Measurements from ENCODE around the gene DSC1.
"Not testable (repeated sequence)": the region's sequence is repeated elsewhere in the genome, so short reads cannot be mapped to it uniquely, and the experiment has no call there.

DSC1 gene

DNA sequence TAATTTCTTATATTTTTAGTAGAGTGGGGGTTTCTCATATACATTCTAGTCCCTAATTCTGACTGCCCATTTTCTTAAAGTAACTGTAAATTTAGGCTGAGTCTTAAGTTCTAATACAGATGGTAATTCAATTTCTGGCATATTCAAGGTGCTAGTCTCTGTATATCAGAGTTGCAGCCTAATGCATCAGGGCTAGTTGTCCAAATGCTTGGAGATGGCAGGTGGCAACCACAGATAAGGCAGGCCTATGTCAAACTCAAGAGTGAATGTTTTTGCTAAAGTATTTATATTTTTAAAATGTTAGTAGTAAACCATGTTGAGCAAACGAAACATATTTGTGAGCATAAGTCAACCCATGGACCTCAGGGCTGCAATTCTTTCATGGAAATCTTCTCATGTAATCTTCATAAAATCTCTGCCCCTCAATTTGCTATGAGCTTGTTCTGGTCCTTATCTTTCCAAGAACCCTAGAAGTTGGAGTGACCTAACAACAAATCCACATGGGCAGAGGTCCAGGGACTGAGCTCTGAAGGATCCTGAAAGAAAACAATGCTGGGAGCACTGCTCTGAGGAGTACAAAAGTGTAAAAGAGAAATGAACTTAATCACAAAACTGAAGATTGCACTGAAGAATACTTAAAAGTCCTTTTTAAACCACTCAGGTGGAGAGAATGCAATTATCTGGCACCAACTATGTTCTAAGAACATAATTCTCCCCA, 33.1 kb downstream of the DSC1 start:
- Histone ChIP-seq H3K27me3 (ENCODE audit: insufficient read depth, low read depth, severe bottlenecking) (no peaks in the 10 kb centered on the region), H3K27ac (no peak overlapping the region), H3K4me3 (ENCODE audit: low read depth, low read length) (no peak overlapping the region), H3K9me3 (ENCODE audit: severe bottlenecking) (no peaks in the 10 kb centered on the region), H3K36me3 (no peaks in the 10 kb centered on the region)
- no peak for DNase-seq
- TF ChIP-seq, protein P1, sequence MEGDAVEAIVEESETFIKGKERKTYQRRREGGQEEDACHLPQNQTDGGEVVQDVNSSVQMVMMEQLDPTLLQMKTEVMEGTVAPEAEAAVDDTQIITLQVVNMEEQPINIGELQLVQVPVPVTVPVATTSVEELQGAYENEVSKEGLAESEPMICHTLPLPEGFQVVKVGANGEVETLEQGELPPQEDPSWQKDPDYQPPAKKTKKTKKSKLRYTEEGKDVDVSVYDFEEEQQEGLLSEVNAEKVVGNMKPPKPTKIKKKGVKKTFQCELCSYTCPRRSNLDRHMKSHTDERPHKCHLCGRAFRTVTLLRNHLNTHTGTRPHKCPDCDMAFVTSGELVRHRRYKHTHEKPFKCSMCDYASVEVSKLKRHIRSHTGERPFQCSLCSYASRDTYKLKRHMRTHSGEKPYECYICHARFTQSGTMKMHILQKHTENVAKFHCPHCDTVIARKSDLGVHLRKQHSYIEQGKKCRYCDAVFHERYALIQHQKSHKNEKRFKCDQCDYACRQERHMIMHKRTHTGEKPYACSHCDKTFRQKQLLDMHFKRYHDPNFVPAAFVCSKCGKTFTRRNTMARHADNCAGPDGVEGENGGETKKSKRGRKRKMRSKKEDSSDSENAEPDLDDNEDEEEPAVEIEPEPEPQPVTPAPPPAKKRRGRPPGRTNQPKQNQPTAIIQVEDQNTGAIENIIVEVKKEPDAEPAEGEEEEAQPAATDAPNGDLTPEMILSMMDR (IDR thresholded peaks at IDR 0.05; ENCODE audit: low read depth, low read length) = no peak

DNA sequence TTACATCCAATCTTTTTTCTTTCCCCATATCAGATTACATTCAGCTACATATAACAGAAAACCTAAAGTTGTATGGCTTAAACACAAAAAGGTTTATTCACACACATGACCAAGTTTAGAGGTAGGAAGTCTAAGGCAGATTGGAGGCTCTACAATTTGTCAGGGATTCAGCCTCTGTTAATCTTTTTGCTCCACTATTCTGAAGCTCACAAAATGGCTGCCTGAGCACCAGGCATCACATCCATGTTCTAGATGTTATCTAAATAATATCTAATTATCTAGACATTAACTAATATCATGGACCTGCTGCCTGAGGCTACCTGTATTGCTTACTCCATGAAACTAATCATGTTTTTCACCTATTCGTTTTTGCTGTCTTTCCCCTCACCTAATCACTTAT, 36.8 kb downstream of the DSC1 start:
- TF ChIP-seq, protein P1 (IDR thresholded peaks at IDR 0.05; ENCODE audit: low read depth, low read length) = no peak
- no peaks in the 10 kb centered on the region for H3K9me3 ChIP-seq (ENCODE audit: severe bottlenecking)
- H3K27ac ChIP-seq = no peak overlapping the region
- no peak for DNase-seq
- no peaks in the 10 kb centered on the region for H3K36me3 ChIP-seq
- no peaks in the 10 kb centered on the region for H3K27me3 ChIP-seq (ENCODE audit: insufficient read depth, low read depth, severe bottlenecking)
- no peak overlapping the region for H3K4me3 ChIP-seq (ENCODE audit: low read depth, low read length)

DNA sequence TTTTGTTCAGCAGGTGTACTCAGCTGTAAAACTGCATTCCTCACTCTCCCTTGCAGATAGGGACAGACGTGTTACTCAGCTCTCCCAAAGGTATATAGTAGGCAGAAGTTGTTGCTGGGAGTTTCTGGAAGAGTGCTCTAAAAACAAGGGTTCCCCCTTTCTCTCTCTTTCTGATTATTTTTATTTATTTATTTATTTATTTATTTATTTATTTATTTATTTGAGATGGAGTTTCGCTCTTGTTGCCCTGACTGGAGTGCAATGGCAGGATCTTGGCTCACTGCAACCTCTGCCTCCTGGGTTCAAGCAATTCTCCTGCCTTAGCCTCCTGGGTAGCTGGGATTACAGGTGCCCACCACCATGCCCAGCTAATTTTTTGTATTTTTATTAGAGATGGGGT, 39.5 kb downstream of the DSC1 start:
- H3K9me3 ChIP-seq (ENCODE audit: severe bottlenecking); H3K27ac ChIP-seq; DNase-seq; H3K36me3 ChIP-seq; H3K27me3 ChIP-seq (ENCODE audit: insufficient read depth, low read depth, severe bottlenecking); H3K4me3 ChIP-seq (ENCODE audit: low read depth, low read length): not testable (repeated sequence)

DNA sequence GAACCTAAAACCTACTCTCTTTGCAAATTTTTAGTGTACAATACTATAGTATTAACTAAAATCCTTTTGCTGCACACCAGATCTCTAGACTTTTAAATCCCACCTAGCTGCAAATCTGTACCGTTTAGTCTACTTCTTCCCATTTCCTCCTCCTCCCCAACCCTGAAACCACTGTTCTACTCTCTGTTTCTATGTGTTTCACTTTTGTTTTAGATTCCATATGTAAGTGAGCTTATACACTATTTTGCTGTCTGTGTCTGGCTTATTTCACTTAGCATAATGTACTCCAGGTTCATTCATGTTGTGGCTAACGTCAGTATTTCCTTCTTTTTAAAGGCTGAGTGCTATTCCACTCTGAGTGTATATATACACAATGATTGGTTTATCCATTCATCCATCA, 42.1 kb downstream of the DSC1 start:
- Histone ChIP-seq H3K9me3 (ENCODE audit: severe bottlenecking) (no peaks in the 10 kb centered on the region), H3K27me3 (ENCODE audit: insufficient read depth, low read depth, severe bottlenecking) (no peaks in the 10 kb centered on the region), H3K4me3 (ENCODE audit: low read depth, low read length) (no peak overlapping the region), H3K36me3 (no peaks in the 10 kb centered on the region), H3K27ac (no peak overlapping the region)
- no peak for DNase-seq
- TF ChIP-seq, protein P1 (IDR thresholded peaks at IDR 0.05; ENCODE audit: low read depth, low read length) = no peak

DNA sequence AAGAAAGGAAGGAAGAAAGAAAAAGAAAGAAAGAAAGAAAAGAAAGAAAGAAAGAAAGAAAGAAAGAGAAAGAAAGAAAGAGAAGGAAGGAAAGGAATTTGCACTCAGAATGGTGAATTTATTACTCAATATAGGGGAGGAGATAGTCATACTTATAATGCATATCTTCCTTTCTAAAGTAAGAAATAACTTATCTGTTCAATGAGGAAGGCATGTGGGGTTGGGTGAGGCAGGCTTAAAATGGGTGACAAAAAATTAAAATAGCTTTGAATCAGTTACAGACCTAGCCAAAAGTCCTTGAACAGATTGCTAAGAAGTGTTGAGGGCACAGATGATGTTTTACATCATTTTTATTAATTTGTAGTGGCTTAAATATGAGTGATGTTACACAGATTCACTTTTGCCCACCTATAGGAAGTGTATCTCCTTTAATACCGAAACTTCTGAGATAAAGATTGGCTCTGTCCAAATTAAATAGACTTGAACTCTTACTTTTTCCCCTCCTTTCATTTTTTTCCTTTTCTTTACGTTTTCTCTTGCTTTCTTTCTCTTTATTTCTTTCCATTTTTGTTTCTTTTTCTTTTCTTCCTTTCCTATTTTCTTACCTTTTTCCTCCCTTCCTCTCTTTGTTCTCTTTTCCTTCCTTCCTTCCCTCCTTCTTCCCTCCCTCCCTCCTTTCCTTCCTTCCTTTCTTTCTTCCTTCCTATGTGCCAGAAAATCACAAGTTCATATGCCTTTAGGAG, 45.6 kb downstream of the DSC1 start:
- H3K27ac ChIP-seq = no peak overlapping the region
- no peaks in the 10 kb centered on the region for H3K27me3 ChIP-seq (ENCODE audit: insufficient read depth, low read depth, severe bottlenecking)
- DNase-seq = no peak
- TF ChIP-seq, protein P1 (IDR thresholded peaks at IDR 0.05; ENCODE audit: low read depth, low read length) = no peak
- no peak overlapping the region for H3K4me3 ChIP-seq (ENCODE audit: low read depth, low read length)
- H3K36me3 ChIP-seq = no peaks in the 10 kb centered on the region
- H3K9me3 ChIP-seq (ENCODE audit: severe bottlenecking) = no peaks in the 10 kb centered on the region

DNA sequence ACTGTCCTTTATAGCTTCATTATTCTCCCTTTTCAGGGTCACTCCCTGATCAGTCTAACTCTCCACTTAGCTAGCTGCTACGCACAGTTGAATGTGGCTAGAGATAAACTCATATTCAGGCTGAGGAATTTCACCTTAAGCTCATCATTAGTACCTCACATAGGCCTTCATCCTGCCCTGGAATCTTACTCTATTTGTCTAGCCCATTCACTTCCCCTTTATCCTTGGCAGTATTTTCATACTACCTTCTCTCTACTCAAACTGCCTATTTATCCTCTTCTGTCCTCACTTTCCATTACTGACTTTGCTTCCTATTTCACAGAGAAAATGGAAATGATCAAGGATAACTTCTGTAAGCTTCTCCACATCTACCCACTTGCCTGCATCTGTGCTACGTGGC, 49.9 kb downstream of the DSC1 start:
- Histone ChIP-seq H3K27ac (no peak overlapping the region), H3K9me3 (ENCODE audit: severe bottlenecking) (no peaks in the 10 kb centered on the region), H3K36me3 (no peaks in the 10 kb centered on the region), H3K27me3 (ENCODE audit: insufficient read depth, low read depth, severe bottlenecking) (no peaks in the 10 kb centered on the region), H3K4me3 (ENCODE audit: low read depth, low read length) (no peak overlapping the region)
- TF ChIP-seq, protein P1 (IDR thresholded peaks at IDR 0.05; ENCODE audit: low read depth, low read length) = no peak
- DNase-seq = no peak

Data from WERI-Rb-1 (cell line).